Peyer's patch (tissue), 4 donors: ENCODE data around the gene VAMP5.

Experiments
- CTCF ChIP-seq, 6 experiments: fragments of 450-650 bp in 4 of 6; fragments of 200-600 bp in 2 of 6; sonication (generic) in 1 of 6; IDR thresholded peaks; one replicate each; pipeline ENCODE4 v1.5.1; 2017 to 2019; ENCODE audit warnings: antibody characterized with exemption in 6 of 6, mild to moderate bottlenecking in 3 of 6, moderate library complexity in 1 of 6
- POLR2A ChIP-seq, 2 donors: fragments of 450-650 bp; IDR thresholded peaks; one replicate each; pipeline ENCODE4 v1.5.1; 2017; ENCODE audit warnings: antibody characterized with exemption in 2 of 2, mild to moderate bottlenecking in 2 of 2, moderate library complexity in 2 of 2

GRCh38 chr2:85549095-85549494 lies 35.1 kb upstream of the VAMP5 start:
- TF ChIP-seq CTCF (IDR thresholded peaks at IDR 0.05) (no peak), POLR2A (IDR thresholded peaks at IDR 0.05) (no peak)
